Testis (tissue), 2 donors: ENCODE measurements around the gene BAIAP2L1.

ENCODE experiments used
- POLR2A ChIP-seq: fragments of 450-650 bp; IDR thresholded peaks from one replicate; pipeline ENCODE4 v1.6.1; 2017; ENCODE audit warnings: antibody characterized with exemption, mild to moderate bottlenecking, moderate library complexity
- TF ChIP-seq, protein P1 (sequence below), 3 experiments: fragments of 450-650 bp in 2 of 3; fragments of 200-600 bp in 1 of 3; sonication (generic) in 1 of 3; IDR thresholded peaks; one replicate each; pipeline ENCODE4 v1.5.1; 2016 to 2019; ENCODE audit warnings: antibody characterized with exemption in 3 of 3, mild to moderate bottlenecking in 2 of 3, moderate library complexity in 1 of 3

DNA sequence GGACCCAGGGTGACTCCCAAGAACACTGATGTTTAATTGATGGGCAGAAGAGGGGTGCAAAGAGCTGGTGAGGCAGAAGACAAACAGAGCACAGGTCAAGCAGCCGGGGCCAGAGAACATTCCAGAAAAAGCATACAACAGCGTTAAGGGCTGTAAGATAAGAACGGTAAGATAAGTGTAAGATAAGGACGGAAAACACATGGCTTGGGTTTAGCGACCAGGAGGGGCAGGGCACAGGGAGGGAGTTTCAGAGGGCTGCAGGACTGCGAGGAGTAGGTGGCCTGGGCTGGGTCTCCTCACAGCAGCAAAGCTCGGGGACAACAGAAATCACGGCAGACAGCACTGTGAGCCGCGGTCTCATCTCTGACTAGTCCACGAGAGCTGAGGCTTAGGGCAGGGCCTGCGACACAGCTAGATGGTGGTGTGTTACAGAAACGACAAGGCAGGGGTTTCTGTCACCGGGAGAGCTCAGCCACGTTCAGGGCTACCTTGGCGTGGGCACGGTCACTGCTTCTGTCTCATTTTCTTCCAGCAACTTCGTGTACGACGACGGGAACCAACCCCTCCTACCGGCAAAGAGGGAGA is 94.8 kb downstream of the BAIAP2L1 start:
- TF ChIP-seq, protein P1, sequence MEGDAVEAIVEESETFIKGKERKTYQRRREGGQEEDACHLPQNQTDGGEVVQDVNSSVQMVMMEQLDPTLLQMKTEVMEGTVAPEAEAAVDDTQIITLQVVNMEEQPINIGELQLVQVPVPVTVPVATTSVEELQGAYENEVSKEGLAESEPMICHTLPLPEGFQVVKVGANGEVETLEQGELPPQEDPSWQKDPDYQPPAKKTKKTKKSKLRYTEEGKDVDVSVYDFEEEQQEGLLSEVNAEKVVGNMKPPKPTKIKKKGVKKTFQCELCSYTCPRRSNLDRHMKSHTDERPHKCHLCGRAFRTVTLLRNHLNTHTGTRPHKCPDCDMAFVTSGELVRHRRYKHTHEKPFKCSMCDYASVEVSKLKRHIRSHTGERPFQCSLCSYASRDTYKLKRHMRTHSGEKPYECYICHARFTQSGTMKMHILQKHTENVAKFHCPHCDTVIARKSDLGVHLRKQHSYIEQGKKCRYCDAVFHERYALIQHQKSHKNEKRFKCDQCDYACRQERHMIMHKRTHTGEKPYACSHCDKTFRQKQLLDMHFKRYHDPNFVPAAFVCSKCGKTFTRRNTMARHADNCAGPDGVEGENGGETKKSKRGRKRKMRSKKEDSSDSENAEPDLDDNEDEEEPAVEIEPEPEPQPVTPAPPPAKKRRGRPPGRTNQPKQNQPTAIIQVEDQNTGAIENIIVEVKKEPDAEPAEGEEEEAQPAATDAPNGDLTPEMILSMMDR (IDR thresholded peaks at IDR 0.05) = no peak
- TF ChIP-seq POLR2A = no peak
